Suprapubic skin (tissue), 4 donors: ENCODE measurements around the gene NTMT1. TPM values are rescaled to one million over a fixed set of nuclear protein-coding genes. Genes with fewer than 3 reads are reported as not detected.
"Not testable (repeated sequence)": the region's sequence is repeated elsewhere in the genome, so short reads cannot be mapped to it uniquely, and the experiment has no call there.

ENCODE experiments used
- DNase-seq, 2 donors: peaks; one replicate each; pipeline ENCODE4 v3.0.0-alpha.2; 2019; ENCODE audit warnings: low spot score in 2 of 2
- H3K27ac ChIP-seq: fragments of 200-600 bp; sonication (generic); one replicate; pipeline ENCODE4 v1.5.1; 2019
- H3K27me3 ChIP-seq: fragments of 200-600 bp; sonication (generic); one replicate; pipeline ENCODE4 v1.5.1; 2019
- H3K36me3 ChIP-seq: fragments of 200-600 bp; sonication (generic); one replicate; pipeline ENCODE4 v1.5.1; 2019
- H3K4me1 ChIP-seq: fragments of 200-600 bp; sonication (generic); one replicate; pipeline ENCODE4 v1.5.1; 2019
- H3K4me3 ChIP-seq: fragments of 200-600 bp; sonication (generic); one replicate; pipeline ENCODE4 v1.5.1; 2019; ENCODE audit warnings: mild to moderate bottlenecking
- H3K9me3 ChIP-seq: fragments of 200-600 bp; sonication (generic); one replicate; pipeline ENCODE4 v1.5.1; 2019
- EP300 ChIP-seq: sonication (generic); formaldehyde crosslinking; IDR thresholded peaks from one replicate; pipeline ENCODE4 v1.6.1; 2017; ENCODE audit warnings: antibody characterized with exemption
- POLR2A ChIP-seq, 2 donors: fragments of 450-650 bp; IDR thresholded peaks; one replicate each; pipeline ENCODE4 v1.6.1; 2017; ENCODE audit warnings: antibody characterized with exemption in 2 of 2, mild to moderate bottlenecking in 2 of 2, moderate library complexity in 2 of 2
- POLR2AphosphoS5 ChIP-seq, 3 donors: sonication (generic); formaldehyde crosslinking; IDR thresholded peaks; one replicate each; pipeline ENCODE4 v1.6.1; 2017; ENCODE audit warnings: antibody characterized with exemption in 3 of 3
- WGBS: methylation state at CpG from one replicate; pipeline ENCODE4 v1.1.5; 2018; 5-methylcytosine and 5-hydroxymethylcytosine counted together
- total RNA-seq, 4 donors: library from RNA; depleted of rRNA; stranded (reverse); fragments of >200 nt; gene quantifications; one replicate each; pipeline ENCODE4 v1.1.0, GENCODE V29; 2016
- TF ChIP-seq, protein P1 (sequence below), 2 donors: fragments of 200-600 bp in 1 of 2; fragments of 450-650 bp in 1 of 2; sonication (generic) in 1 of 2; IDR thresholded peaks; one replicate each; pipeline ENCODE4 v1.5.1; 2016 to 2019; ENCODE audit warnings: antibody characterized with exemption in 2 of 2, mild to moderate bottlenecking in 1 of 2, moderate library complexity in 1 of 2

Gene NTMT1
- total RNA-seq, 4 donors from 2014 or later, result 19.4 to 25.0 (median 20.8) TPM

GRCh38 chr9:129656795-129657390 lies 30.9 kb downstream of the NTMT1 start:
- H3K4me3 ChIP-seq, result no peak overlapping the region
- no peaks in the 10 kb centered on the region for H3K36me3 ChIP-seq
- no peaks in the 10 kb centered on the region for H3K9me3 ChIP-seq
- no peak for TF ChIP-seq POLR2AphosphoS5 (IDR thresholded peaks at IDR 0.05)
- TF ChIP-seq POLR2A (IDR thresholded peaks at IDR 0.05), result no peak
- TF ChIP-seq EP300, result no peak
- TF ChIP-seq, protein P1, sequence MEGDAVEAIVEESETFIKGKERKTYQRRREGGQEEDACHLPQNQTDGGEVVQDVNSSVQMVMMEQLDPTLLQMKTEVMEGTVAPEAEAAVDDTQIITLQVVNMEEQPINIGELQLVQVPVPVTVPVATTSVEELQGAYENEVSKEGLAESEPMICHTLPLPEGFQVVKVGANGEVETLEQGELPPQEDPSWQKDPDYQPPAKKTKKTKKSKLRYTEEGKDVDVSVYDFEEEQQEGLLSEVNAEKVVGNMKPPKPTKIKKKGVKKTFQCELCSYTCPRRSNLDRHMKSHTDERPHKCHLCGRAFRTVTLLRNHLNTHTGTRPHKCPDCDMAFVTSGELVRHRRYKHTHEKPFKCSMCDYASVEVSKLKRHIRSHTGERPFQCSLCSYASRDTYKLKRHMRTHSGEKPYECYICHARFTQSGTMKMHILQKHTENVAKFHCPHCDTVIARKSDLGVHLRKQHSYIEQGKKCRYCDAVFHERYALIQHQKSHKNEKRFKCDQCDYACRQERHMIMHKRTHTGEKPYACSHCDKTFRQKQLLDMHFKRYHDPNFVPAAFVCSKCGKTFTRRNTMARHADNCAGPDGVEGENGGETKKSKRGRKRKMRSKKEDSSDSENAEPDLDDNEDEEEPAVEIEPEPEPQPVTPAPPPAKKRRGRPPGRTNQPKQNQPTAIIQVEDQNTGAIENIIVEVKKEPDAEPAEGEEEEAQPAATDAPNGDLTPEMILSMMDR (IDR thresholded peaks at IDR 0.05), result no peak
- H3K27me3 ChIP-seq, result no peaks in the 10 kb centered on the region
- H3K4me1 ChIP-seq, result peaks cover 5% of the 10 kb centered on the region
- 83% methylated on average over 11 of the region's 12 CpGs for WGBS
- no peak for DNase-seq
- no peak overlapping the region for H3K27ac ChIP-seq

DNA sequence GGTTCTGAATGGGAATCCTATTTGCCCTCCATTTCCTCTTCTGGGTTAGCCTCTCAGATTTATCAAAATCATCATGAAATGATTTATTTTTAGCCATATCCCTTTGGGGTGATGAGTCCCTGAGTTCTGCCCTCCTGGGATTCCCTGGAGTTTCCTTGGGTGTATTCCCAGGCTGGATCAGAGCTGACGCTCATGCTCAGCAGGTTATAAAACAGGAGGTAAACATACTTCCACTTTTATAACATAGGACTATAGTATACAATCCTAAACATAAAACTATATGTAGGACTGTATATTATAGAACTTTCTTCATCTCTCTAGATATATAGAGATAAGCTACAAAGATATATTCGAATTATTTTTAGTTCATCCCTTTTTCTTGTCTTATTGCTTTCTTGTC lies 35.1 kb downstream of the NTMT1 start:
- WGBS, result 55% methylated on average over 2 of the region's 2 CpGs
- Histone ChIP-seq H3K4me3 (no peak overlapping the region), H3K27ac (no peak overlapping the region), H3K9me3 (no peaks in the 10 kb centered on the region), H3K36me3 (no peaks in the 10 kb centered on the region), H3K4me1 (peaks cover 8% of the 10 kb centered on the region), H3K27me3 (peaks cover 10% of the 10 kb centered on the region)
- DNase-seq, result no peak
- TF ChIP-seq EP300 (no peak), POLR2AphosphoS5 (IDR thresholded peaks at IDR 0.05) (no peak)

DNA sequence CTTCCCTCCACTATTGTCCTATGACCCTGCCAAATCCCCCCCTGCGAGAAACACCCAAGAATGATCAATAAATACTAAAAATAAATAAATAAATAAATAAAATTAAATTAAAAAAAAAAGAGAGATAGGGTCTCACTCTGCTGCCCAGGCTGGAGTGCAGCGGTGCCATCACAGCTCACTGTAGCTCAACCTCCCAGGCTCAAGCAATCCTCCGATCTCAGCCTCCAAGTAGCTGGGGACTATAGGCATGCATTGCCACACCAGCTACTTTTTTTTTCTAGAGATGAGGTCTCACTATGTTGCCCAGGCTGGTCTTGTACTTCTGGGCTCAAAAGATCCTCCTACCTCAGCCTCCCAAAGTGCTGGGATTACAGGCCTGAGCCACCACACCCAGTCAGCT lies 36.3 kb downstream of the NTMT1 start:
- H3K4me3 ChIP-seq, DNase-seq, H3K27ac ChIP-seq, H3K36me3 ChIP-seq, H3K9me3 ChIP-seq: not testable (repeated sequence)
- peaks cover 20% of the 10 kb centered on the region for H3K4me1 ChIP-seq
- WGBS, result 76% methylated on average over 3 of the region's 3 CpGs
- H3K27me3 ChIP-seq, result peaks cover 14% of the 10 kb centered on the region

- H3K4me1 ChIP-seq, result peaks cover 36% of the 10 kb centered on the region
- H3K27me3 ChIP-seq, result peaks cover 14% of the 10 kb centered on the region
- DNase-seq, result no peak
- H3K9me3 ChIP-seq, result no peaks in the 10 kb centered on the region
- peak overlapping the region; percentile 58 for H3K4me3 ChIP-seq
- no peak for TF ChIP-seq POLR2AphosphoS5 (IDR thresholded peaks at IDR 0.05)
- TF ChIP-seq, protein P1 (IDR thresholded peaks at IDR 0.05), result no peak
- no peak for TF ChIP-seq EP300
- TF ChIP-seq POLR2A (IDR thresholded peaks at IDR 0.05), result no peak
- H3K36me3 ChIP-seq, result no peaks in the 10 kb centered on the region
- WGBS, result 43% methylated on average over 12 of the region's 36 CpGs
- peak overlapping the region; percentile 68 for H3K27ac ChIP-seq
Measured at GRCh38 chr9:129664746-129665388, 38.9 kb downstream of the NTMT1 start.

DNA sequence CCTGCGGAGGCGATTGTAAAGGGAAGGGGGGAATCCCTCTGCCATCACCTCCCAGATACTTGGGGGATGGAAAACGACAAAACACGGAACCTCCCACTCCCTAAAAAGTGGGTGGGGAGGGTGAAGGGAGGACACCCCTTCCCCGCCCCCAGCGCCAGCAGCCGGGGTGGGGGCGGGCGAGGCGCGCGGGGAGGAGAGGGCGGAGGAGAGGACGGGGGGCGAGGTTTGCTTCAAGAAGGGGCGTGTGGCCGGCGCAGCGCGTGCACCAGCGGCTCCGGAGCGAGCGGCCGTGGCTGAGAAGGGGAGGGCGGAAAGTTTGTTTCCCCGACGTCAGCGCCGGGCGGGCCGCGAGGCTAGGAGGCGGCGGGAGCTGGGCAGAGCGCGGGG lies 39.4 kb downstream of the NTMT1 start, which contains the start of gene PRRX2:
Gene PRRX2 (plus strand): TSS at position 259 of the 387 bp plus-strand sequence. CDS start 221 bp downstream, outside the sequence.
- Histone ChIP-seq H3K4me3 (peak within 1 kb of the TSS; percentile 58), H3K9me3 (no peaks in the 10 kb centered on the region), H3K36me3 (no peaks in the 10 kb centered on the region), H3K27ac (peak within 1 kb of the TSS; percentile 68), H3K27me3 (peaks cover 14% of the 10 kb centered on the region), H3K4me1 (peaks cover 36% of the 10 kb centered on the region)
- WGBS, result 2% methylated on average over 20 of the region's 37 CpGs
- DNase-seq, result peak in 1 of 2 donors; percentile 87
- TF ChIP-seq EP300, result no peak
- no peak for TF ChIP-seq POLR2AphosphoS5 (IDR thresholded peaks at IDR 0.05)
- no peak for TF ChIP-seq POLR2A (IDR thresholded peaks at IDR 0.05)
- TF ChIP-seq, protein P1 (IDR thresholded peaks at IDR 0.05), result no peak

DNA sequence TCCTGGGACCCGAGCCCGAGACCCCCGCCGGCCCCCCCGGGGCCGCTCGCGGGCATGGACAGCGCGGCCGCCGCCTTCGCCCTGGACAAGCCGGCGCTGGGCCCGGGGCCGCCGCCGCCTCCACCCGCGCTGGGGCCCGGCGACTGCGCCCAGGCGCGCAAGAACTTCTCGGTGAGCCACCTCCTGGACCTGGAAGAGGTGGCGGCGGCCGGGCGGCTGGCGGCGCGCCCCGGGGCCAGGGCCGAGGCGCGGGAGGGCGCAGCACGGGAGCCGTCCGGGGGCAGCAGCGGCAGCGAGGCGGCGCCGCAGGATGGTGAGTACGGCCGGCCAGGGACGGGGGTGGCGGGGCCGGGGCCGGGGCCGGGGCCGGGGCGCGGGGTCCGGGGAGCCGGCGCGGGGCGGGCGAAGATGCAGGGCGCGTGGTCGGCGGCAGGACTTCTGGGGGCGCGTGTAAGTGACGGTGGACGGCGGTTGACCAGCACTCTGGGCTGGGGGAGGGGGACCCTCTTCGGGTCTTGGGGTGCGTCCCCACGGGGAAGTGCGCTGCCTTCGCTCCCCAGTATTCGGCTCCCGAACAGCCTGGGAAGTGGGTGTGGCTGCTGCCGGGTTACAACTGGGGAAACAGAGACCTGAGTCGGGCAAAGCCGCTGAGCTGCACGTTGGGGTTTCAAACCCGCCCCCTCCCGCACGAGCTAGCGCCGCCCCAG lies 40.0 kb downstream of the NTMT1 start:
- peaks cover 14% of the 10 kb centered on the region for H3K27me3 ChIP-seq
- H3K4me1 ChIP-seq, result peaks cover 38% of the 10 kb centered on the region
- DNase-seq, result no peak
- WGBS, result 4% methylated on average over 11 of the region's 88 CpGs
- H3K9me3 ChIP-seq, result no peaks in the 10 kb centered on the region
- peak overlapping the region; percentile 59 for H3K27ac ChIP-seq
- H3K4me3 ChIP-seq, result peak overlapping the region; percentile 58
- no peaks in the 10 kb centered on the region for H3K36me3 ChIP-seq
- no peak for TF ChIP-seq EP300
- TF ChIP-seq, protein P1 (IDR thresholded peaks at IDR 0.05), result no peak
- TF ChIP-seq POLR2AphosphoS5 (IDR thresholded peaks at IDR 0.05), result no peak
- TF ChIP-seq POLR2A (IDR thresholded peaks at IDR 0.05), result peak in 1 of 2 donors; percentile 8
